Bronchial epithelial cell (primary cell): ENCODE data around the gene SLC15A4. TPM values are rescaled to one million over a fixed set of nuclear protein-coding genes. Genes with fewer than 3 reads are reported as not detected.

Experiments used
- DNase-seq: peaks from one replicate; pipeline ENCODE4 v3.0.0-alpha.2; 2010; ENCODE audit warnings: low read depth
- FAIRE-seq: peaks from 2 replicates; lab custom pipeline; 2011; peaks lifted over from hg19 to GRCh38; lab: Jason Lieb, UNC
- H3K27me3 ChIP-seq: 2 replicates; pipeline ENCODE4 v1.5.1; 2011; ENCODE audit warnings: low read length; ENCODE audit not compliant: control insufficient read depth, insufficient read depth
- H3K36me3 ChIP-seq: 2 replicates; pipeline ENCODE4 v1.5.1; 2011; ENCODE audit warnings: low read length; ENCODE audit not compliant: control insufficient read depth, insufficient read depth
- H3K4me3 ChIP-seq: 2 replicates; pipeline ENCODE4 v1.5.1; 2011; ENCODE audit warnings: mild to moderate bottlenecking, low read depth, low read length, control low read depth
- total RNA-seq: library from RNA; depleted of rRNA; stranded (reverse); fragments of >200 nt; gene quantifications from 2 replicates; pipeline ENCODE4 v1.2.1, GENCODE V29; 2014
- TF ChIP-seq, protein P1 (sequence below): IDR thresholded peaks from 2 replicates; pipeline ENCODE4 v1.5.1; 2011; ENCODE audit warnings: mild to moderate bottlenecking, moderate library complexity, low read length, control low read depth, inconsistent platforms; ENCODE audit not compliant: insufficient read depth, severe bottlenecking

The SLC15A4 gene
- total RNA-seq, 1 donor from 2014 or later, result 70.0 TPM

DNA sequence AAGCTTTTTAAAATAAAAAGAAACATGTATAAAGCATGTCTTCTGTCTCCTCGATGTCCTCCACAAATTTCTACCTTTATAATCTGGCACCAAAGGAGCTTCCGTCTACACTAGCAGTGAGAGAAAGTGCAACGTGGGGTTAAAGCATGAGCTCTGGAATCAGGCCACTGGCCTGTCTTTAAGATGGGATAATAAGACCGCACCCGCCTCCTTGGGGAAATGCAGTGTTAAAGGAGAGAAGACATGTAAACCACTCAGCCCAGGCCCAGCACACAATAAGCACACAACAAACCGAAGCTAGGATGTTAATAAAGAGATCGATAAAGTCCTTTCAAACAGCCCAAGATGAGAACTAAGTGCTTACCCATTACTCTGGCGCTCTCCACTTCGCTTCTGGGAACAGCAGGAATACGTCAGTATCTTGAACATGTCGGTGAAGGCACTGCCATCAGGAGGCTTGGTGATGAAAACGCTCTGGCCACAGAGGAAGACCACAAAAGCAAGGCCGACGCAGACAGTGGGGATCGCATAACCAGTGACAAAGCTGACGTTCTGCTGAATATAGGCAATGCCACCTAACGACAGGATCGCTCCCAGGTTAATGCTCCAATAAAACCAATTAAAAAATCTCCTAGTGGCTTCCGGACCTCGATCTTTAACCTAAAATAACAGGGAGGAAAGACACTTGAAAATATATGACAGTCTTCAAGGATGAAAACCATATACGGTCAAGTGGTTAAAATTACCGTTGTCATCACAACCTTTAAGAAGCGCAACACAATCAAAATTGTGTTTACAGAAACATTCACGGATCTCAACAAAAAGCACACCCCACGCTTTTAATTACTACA lies 9.1 kb downstream of the SLC15A4 start:
- H3K36me3 ChIP-seq, result peaks cover 10% of the 10 kb centered on the region
- DNase-seq, result no peak

DNA sequence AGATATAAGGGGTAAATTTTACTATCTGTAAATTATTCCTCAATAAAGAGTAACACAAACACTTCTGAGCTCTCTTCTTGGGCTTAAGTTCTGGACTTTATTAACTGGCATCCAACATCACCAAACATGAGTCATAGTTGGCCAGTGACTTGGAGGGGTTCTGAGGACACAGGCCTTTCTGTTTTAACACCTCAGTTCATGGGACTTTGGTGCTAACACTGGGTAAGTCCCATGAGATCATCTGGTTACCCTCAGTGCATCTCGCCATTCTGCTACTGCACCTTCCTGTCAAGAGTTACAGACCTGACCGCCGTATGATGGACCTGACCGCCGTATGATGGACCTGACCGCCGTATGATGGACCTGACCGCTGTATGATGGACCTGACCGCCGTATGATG lies 9.9 kb downstream of the SLC15A4 start:
- H3K27me3 ChIP-seq, result no peaks in the 10 kb centered on the region
- no peak overlapping the region for H3K4me3 ChIP-seq
- FAIRE-seq, result no peak
- H3K36me3 ChIP-seq, result peaks cover 11% of the 10 kb centered on the region
- TF ChIP-seq, protein P1, sequence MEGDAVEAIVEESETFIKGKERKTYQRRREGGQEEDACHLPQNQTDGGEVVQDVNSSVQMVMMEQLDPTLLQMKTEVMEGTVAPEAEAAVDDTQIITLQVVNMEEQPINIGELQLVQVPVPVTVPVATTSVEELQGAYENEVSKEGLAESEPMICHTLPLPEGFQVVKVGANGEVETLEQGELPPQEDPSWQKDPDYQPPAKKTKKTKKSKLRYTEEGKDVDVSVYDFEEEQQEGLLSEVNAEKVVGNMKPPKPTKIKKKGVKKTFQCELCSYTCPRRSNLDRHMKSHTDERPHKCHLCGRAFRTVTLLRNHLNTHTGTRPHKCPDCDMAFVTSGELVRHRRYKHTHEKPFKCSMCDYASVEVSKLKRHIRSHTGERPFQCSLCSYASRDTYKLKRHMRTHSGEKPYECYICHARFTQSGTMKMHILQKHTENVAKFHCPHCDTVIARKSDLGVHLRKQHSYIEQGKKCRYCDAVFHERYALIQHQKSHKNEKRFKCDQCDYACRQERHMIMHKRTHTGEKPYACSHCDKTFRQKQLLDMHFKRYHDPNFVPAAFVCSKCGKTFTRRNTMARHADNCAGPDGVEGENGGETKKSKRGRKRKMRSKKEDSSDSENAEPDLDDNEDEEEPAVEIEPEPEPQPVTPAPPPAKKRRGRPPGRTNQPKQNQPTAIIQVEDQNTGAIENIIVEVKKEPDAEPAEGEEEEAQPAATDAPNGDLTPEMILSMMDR, result no peak
- no peak for DNase-seq

More for the DNA sequence above, 9.1 kb downstream of the SLC15A4 start:
- FAIRE-seq, result no peak
- Histone ChIP-seq H3K4me3 (no peak overlapping the region), H3K27me3 (no peaks in the 10 kb centered on the region)
- TF ChIP-seq, protein P1, result no peak

DNA sequence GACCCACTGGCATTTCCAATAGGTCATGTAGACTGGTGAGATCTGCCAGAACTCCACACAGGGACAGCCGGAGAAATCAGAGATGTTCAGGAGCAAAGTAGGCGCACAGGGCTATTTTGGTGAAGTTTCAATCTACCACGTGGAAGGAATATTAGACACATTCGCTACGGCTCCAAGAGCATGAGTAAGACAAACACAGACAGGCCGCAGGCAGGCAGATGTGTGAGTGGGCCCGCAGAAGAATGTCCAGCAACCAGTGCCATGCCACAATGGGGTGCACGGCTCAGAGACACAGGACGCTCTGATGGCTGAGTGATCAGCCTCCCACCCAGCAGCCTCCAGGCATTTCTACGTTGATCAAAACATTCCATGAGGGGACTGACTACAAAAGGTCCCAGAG lies 10.4 kb downstream of the SLC15A4 start:
- Histone ChIP-seq H3K4me3 (no peak overlapping the region), H3K27me3 (no peaks in the 10 kb centered on the region), H3K36me3 (peaks cover 13% of the 10 kb centered on the region)
- FAIRE-seq, result no peak
- DNase-seq, result no peak
- TF ChIP-seq, protein P1, result no peak

- FAIRE-seq (no peak), DNase-seq (no peak)
- peaks cover 18% of the 10 kb centered on the region for H3K36me3 ChIP-seq
- H3K4me3 ChIP-seq, result no peak overlapping the region
- no peaks in the 10 kb centered on the region for H3K27me3 ChIP-seq
- TF ChIP-seq, protein P1, result no peak
Observed at GRCh38 chr12:128811806-128812205, 12.0 kb downstream of the SLC15A4 start.

- FAIRE-seq (no peak), DNase-seq (no peak)
- Histone ChIP-seq H3K27me3 (no peaks in the 10 kb centered on the region), H3K4me3 (no peak overlapping the region), H3K36me3 (peaks cover 18% of the 10 kb centered on the region)
- TF ChIP-seq, protein P1, result no peak
Observed at GRCh38 chr12:128810182-128811127, 13.3 kb downstream of the SLC15A4 start.
